Stimulated activated CD4-positive, alpha-beta T cell treated with anti-CD3 and anti-CD28 coated beads, Interleukin-4, amount 100 ng/mL, for 1 hour (primary cell): ENCODE measurements around the gene MIAT.

Experiments
- DNase-seq: peaks from one replicate; pipeline ENCODE4 v3.0.0-alpha.2; 2020

Gene MIAT

GRCh38 chr22:26632422-26633155, 24.8 kb upstream of the MIAT start:
- no peak for DNase-seq

GRCh38 chr22:26634189-26634588, 23.2 kb upstream of the MIAT start:
- no peak for DNase-seq

DNA sequence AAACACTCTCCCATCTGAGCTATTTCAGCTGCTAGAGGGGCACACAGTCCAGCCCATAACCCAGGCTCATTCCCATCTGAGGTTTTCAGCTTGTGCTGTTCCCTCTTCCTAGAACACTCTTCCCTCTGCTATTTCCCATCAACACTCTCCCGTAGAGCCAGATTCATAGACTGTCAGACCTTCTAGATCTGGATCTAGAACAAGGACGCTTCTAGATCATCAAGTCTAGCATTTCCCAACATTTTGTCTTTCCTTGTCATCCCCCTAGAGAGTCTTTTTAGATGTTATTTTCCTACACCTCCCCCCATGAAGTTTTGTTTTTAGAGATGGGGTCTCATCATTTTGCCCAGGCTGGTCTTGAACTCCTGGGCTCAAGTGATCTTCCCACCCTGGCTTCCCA, 22.3 kb upstream of the MIAT start:
- no peak for DNase-seq

GRCh38 chr22:26636296-26636695, 21.1 kb upstream of the MIAT start:
- no peak for DNase-seq

DNA sequence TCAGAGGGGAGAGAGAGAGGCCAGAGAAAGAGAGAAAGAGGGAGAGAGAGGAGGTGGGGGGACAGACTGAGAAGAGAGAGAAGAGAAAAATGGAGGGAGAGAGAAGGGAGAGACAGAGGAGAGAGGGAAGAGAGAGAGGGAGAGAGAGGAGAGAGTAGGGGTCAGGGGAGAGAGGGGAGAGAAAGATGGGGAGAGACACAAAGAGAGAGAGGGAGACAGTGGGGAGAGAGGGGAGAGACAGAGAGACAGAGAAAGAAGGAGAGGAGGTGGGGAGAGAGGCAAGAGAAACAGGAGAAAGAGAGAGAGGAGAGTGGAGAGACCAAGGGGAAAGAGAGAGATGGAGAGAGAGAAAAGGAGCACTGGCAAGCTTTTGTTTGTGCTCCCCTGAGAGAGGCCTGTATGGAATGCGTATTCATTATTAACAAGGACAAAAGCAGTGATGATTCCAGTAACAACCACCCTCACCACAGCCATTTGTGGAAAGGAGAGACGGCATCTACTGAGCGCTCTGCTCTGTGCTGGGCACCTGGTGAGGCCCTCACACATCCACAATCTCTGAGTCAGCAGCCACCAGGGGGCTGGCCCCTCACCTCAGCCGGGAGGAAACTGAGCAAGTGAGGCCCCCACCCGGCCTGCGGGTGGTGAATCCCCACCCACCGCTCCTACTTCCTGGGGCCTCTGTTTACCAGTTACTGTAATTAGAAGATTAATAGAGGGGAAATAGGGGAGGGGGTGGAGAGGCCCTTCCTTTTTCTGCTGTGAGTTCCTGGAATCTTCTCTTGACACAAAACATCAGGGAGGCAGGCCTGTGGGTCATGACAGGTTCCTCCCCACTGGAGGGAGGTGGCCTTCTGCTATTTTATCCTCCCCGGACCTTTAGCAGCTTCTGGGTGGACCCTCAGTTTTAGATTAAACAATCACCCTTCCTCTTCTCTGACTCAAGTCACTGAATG, 14.6 kb upstream of the MIAT start:
- peak; percentile 78 for DNase-seq

- no peak for DNase-seq
These were observed 13.8 kb upstream of the MIAT start for GRCh38 chr22:26643418-26644100.

- DNase-seq, result no peak
These were observed 11.2 kb upstream of the MIAT start for GRCh38 chr22:26646158-26646557.

GRCh38 chr22:26648011-26648497, 9.3 kb upstream of the MIAT start:
- DNase-seq, result peak; percentile 27

DNA sequence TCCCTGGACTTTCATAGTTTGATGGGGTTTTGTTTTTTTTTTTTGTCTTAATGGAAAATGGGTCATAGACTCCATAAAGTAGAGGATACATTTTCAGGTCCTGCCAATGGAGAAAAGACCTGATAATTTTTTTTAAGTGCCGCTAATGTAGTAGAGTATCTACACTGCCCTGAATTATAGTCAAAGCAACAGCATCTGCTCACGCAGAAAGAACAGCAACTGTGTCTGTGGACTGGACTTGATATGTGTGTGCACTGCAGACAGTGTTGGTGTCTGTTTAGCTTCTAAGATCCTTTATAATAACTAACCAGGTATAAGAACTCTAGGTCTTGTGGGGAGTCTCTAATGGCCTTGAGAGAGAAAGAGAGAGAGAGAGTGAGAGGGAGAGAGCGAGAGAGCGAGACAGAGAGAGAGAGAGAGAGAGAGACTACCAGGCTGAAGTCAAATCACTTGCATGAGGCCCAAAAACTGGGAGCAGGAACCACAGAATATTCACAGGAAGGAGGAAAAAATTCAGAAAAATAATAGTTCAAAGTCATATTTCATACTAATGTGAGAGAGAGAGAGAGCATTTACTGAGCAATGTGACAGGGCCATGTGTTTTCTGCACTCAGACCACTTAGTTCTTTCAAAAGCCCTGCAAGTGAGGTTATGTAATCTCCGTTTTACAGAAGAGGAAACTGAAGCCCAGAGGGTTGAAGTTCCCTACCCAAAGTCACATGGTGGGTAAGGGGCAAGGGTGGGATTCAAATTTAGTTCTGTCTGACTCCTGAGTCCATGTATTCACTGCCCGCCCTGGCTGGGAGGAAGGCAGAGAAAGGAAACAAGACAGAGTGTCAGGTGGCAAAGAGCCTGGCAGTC, 8.6 kb upstream of the MIAT start:
- no peak for DNase-seq

DNA sequence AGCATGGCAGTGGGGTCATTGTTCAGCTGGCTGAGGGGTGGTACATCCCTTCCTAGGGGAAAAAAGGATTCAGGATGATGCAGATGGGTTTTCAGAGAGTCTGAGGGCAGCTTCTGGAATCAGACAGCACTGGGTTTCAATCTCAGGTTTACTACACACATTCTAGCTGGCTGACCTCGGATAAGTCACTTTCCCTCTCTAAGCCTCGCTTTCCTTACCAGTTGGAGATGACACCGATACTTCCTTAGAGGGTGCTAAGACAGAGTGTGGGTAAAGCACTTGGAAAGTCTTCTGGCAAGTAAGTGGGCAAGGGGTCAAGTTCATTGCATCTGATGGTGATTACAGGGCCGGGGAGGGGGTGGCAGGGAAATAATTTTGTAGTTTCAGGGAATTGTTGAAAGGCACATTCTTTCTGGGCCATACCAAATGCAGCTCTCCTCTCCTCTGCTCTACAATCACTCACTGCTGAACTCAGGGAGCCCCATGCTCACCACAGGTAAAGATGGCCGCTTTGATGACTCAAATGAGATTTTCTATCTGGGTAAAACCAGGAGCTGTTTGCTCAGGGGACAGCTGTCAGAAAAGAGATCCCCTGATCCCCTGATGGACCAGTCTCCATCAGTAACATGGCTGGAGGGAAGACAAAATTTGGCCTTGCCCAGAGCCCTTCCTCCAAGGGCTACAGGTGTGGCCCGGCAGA, 6.5 kb upstream of the MIAT start:
- no peak for DNase-seq

GRCh38 chr22:26651815-26652214, 5.6 kb upstream of the MIAT start:
- DNase-seq, result no peak

DNA sequence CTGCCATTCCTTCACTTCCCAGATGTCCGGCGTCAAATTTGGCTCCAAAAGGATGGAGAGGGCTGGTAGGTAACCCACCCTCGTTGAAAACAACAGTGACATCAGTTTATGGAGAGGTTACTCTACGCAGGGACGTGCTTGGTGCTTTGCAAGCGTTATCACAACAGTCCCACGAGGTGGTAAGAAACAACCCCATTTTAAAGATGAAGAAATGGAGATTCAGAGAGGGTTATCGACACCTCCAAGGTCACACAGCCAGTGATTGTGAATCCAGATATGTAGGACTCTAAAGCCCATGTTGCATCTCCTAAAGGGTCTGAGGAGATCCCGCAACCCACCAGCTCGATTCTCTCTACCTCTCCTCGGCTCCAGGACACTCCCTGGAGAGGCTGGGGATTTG, 773 bp downstream of the MIAT start:
- no peak for DNase-seq

GRCh38 chr22:26658671-26659478, 1.5 kb downstream of the MIAT start:
- DNase-seq, result peak; percentile 79

DNA sequence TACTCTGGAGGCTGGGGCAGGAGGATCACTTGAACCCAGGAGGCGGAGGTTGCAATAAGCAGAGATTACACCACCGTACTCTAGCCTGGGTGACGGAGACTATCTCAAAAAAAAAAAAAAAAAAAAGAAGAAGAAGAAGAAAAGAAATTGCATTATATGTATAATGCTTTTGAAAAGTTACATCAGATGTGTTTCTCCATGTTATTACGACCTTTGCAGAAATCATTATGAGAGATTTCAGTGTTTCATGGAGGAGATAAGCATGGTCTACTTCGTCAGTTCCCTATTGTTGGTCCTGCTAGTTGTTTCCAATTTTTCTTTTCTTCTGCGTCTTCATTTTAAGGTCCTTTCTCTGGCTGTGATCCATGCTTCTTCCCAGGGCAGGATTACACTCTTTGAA, 3.0 kb downstream of the MIAT start:
- no peak for DNase-seq

DNA sequence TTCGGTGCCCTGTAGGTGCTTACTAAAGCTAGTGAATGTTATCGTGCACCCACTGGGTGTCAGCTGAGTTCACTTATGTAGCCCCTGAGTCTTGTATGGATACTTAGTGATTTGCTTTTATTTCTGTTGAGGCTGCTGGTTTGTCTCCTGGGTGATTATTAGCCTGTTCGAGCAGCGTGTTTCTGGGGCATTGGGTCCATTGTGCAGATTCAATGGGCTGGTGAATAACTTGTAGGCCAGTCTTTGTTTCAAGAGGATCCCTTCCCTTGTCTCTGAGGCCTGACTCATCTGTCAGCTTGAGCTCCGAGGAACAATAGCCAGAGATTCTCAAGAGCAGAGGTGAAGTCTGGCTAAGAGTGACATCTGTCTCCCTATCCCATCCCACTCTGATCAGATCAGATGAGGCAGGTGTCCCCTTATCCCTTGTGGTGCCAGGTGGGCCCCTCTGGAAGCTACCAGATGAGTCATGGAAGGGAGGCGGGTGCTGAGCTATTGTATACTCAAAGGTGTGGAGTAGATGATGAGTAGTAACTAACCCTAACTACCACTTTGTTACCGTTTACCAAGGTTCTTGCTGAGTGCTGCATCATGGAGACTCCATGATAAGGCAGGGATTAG, 3.7 kb downstream of the MIAT start:
- DNase-seq, result no peak

DNA sequence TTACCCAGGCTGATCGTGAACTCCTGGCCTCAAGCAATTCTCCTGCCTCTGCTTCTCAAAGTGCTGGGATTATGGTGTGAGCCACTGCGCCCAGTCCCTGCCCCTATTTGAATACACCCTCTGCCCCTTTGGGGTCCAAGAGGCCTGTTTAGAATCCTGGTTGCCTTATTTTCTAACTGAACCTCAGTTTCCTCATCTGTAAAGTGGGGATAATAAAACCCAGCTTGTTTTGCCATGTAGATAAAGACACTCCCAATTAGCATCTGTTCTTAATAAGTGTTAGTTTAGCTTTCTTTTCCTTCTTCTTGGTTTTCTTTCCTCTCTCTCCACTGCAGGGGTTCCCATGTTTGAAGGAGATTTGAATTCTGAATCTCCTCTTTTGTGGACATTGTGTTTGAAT, 4.8 kb downstream of the MIAT start:
- no peak for DNase-seq

GRCh38 chr22:26663374-26663923, 6.1 kb downstream of the MIAT start:
- DNase-seq, result no peak

DNA sequence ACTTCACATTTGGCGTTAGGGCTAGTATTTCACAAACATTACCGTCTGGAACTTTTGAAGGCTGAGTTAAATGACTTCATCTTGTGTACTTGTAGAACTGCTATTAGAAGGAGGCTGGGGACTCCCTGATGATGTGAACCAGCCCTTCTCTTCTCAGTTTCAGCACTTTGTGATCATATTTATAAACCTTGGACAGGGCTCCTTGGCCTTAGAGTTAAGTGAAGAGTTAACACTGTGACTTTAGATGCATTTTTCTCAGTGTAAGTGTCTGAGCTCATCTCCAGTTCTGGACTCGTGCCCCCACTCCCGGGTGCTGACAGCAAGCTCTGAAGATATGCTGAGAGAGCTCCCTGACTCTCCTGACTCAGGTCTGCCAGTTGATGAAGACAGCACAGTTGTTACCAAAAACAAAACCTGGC, 8.4 kb downstream of the MIAT start:
- DNase-seq, result no peak

- no peak for DNase-seq
These were observed 9.8 kb downstream of the MIAT start for GRCh38 chr22:26667140-26667539.

GRCh38 chr22:26669060-26669481, 11.7 kb downstream of the MIAT start:
- DNase-seq, result no peak
